Fibroblast of lung (primary cell): ENCODE measurements around the gene ANO2. TPM values are rescaled to one million over a fixed set of nuclear protein-coding genes. Genes with fewer than 3 reads are reported as not detected.

Experiments used
- DNase-seq, 2 donors: peaks; one replicate each; pipeline versions ENCODE4 v3.0.0 to v3.0.0-alpha.2; 2010; ENCODE audit warnings: low read depth in 2 of 2
- H2AFZ ChIP-seq: 2 replicates; pipeline ENCODE4 v1.5.1; 2012; ENCODE audit warnings: low read length, control low read depth, inconsistent platforms
- H3K27ac ChIP-seq: 2 replicates; pipeline ENCODE4 v1.5.1; 2011; ENCODE audit warnings: low read length, control low read depth; ENCODE audit not compliant: insufficient read depth
- H3K27me3 ChIP-seq: 2 replicates; pipeline ENCODE4 v1.5.1; 2011; ENCODE audit warnings: mild to moderate bottlenecking, low read length; ENCODE audit not compliant: control insufficient read depth, insufficient read depth
- H3K36me3 ChIP-seq: 2 replicates; pipeline ENCODE4 v1.5.1; 2011; ENCODE audit warnings: low read length; ENCODE audit not compliant: control insufficient read depth, insufficient read depth
- H3K4me1 ChIP-seq: 2 replicates; pipeline ENCODE4 v1.5.1; 2011; ENCODE audit warnings: low read length; ENCODE audit not compliant: control insufficient read depth, insufficient read depth; ENCODE audit errors: extremely low read depth
- H3K4me2 ChIP-seq: 2 replicates; pipeline ENCODE4 v1.5.1; 2011; ENCODE audit warnings: low read length, control low read depth; ENCODE audit not compliant: insufficient read depth; ENCODE audit errors: extremely low read depth
- H3K4me3 ChIP-seq, 4 experiments: fragments of 200-600 bp in 1 of 4; sonication (generic) in 1 of 4; replicated peaks in 1 of 4; 2 replicates each; pipeline ENCODE4 v1.5.1; 2011 to 2016; ENCODE audit warnings: low read length in 4 of 4, low read depth in 3 of 4, mild to moderate bottlenecking in 3 of 4, control low read depth in 2 of 4, inconsistent platforms in 1 of 4, mixed read lengths in 1 of 4; ENCODE audit not compliant: insufficient read depth in 1 of 4; ENCODE audit errors: control extremely low read depth in 1 of 4
- H3K79me2 ChIP-seq: 2 replicates; pipeline ENCODE4 v1.5.1; 2012; ENCODE audit warnings: mild to moderate bottlenecking, low read length, inconsistent platforms; ENCODE audit not compliant: control insufficient read depth, insufficient read depth
- H3K9ac ChIP-seq: 2 replicates; pipeline ENCODE4 v1.5.1; 2011; ENCODE audit warnings: mild to moderate bottlenecking, low read length, control low read depth; ENCODE audit not compliant: insufficient read depth
- H3K9me3 ChIP-seq: 2 replicates; pipeline ENCODE4 v1.5.1; 2012; ENCODE audit warnings: low read depth, low read length; ENCODE audit not compliant: control insufficient read depth, insufficient read depth
- H4K20me1 ChIP-seq: 2 replicates; pipeline ENCODE4 v1.5.1; 2011; ENCODE audit warnings: low read length; ENCODE audit not compliant: control insufficient read depth, insufficient read depth; ENCODE audit errors: extremely low read depth
- CTCF ChIP-seq, 2 donors: IDR thresholded peaks in 1 of 2; conservative IDR thresholded peaks in 1 of 2; 1 replicate in 1 of 2; 2 replicates in 1 of 2; pipeline ENCODE4 v1.5.1; 2011 to 2012; ENCODE audit warnings: low read length in 2 of 2, control low read depth in 1 of 2, inconsistent platforms in 1 of 2, low read depth in 1 of 2, mild to moderate bottlenecking in 1 of 2
- EZH2 ChIP-seq: IDR thresholded peaks from 2 replicates; pipeline ENCODE4 v1.5.1; 2012; ENCODE audit warnings: low read length, control low read depth, mild to moderate bottlenecking; ENCODE audit errors: missing control alignments
- polyA plus RNA-seq, 2 donors: library from polyadenylated mRNA; depleted of rRNA in 1 of 2; stranded (reverse) in 1 of 2; unstranded in 1 of 2; fragments of >200 nt; gene quantifications; 2 replicates each; pipeline ENCODE4 v1.2.1, GENCODE V29; 2011 to 2012; ENCODE audit warnings: missing spikeins in 1 of 2
- total RNA-seq: library from RNA; depleted of rRNA; stranded (reverse); fragments of >200 nt; gene quantifications from 2 replicates; pipeline ENCODE4 v1.2.1, GENCODE V29; 2014

Gene ANO2
- total and polyA plus RNA-seq, 2 donors (not counting 1 experiment from before 2014, with no cell fraction given): 0.15 to 0.17 TPM

- no peak for TF ChIP-seq CTCF (conservative IDR thresholded peaks at IDR 0.05 in 1 of 2, IDR thresholded peaks at IDR 0.05 in 1 of 2; ENCODE audit: low read depth in 1 of 2, low read length in 2 of 2)
- no peak for TF ChIP-seq EZH2
- no peak overlapping the region for H3K4me3 ChIP-seq
- H3K9me3 ChIP-seq: no peaks in the 10 kb centered on the region
- no peak for DNase-seq
- H3K4me2 ChIP-seq: no peak overlapping the region
- H3K27me3 ChIP-seq: no peaks in the 10 kb centered on the region
- H3K4me1 ChIP-seq: no peaks in the 10 kb centered on the region
- no peak overlapping the region for H3K27ac ChIP-seq
- no peaks in the 10 kb centered on the region for H3K36me3 ChIP-seq
- H3K79me2 ChIP-seq: no peaks in the 10 kb centered on the region
- H2AFZ ChIP-seq: no peak overlapping the region
- no peak overlapping the region for H3K9ac ChIP-seq
- no peaks in the 10 kb centered on the region for H4K20me1 ChIP-seq
These were observed 60.2 kb downstream of the ANO2 start for GRCh38 chr12:5884866-5885265.

GRCh38 chr12:5884285-5884684 lies 60.8 kb downstream of the ANO2 start:
- no peaks in the 10 kb centered on the region for H3K9me3 ChIP-seq
- H3K4me2 ChIP-seq: no peak overlapping the region
- no peak overlapping the region for H3K27ac ChIP-seq
- H2AFZ ChIP-seq: no peak overlapping the region
- TF ChIP-seq EZH2: no peak
- TF ChIP-seq CTCF (conservative IDR thresholded peaks at IDR 0.05 in 1 of 2, IDR thresholded peaks at IDR 0.05 in 1 of 2; ENCODE audit: low read depth in 1 of 2, low read length in 2 of 2): no peak
- no peaks in the 10 kb centered on the region for H4K20me1 ChIP-seq
- no peak for DNase-seq
- no peaks in the 10 kb centered on the region for H3K36me3 ChIP-seq
- H3K27me3 ChIP-seq: no peaks in the 10 kb centered on the region
- H3K9ac ChIP-seq: no peak overlapping the region
- H3K79me2 ChIP-seq: no peaks in the 10 kb centered on the region
- H3K4me1 ChIP-seq: no peaks in the 10 kb centered on the region
- no peak overlapping the region for H3K4me3 ChIP-seq

- H4K20me1 ChIP-seq: no peaks in the 10 kb centered on the region
- H3K36me3 ChIP-seq: no peaks in the 10 kb centered on the region
- H3K4me2 ChIP-seq: no peak overlapping the region
- no peaks in the 10 kb centered on the region for H3K27me3 ChIP-seq
- no peak overlapping the region for H3K4me3 ChIP-seq
- H3K9ac ChIP-seq: no peak overlapping the region
- no peak for DNase-seq
- no peaks in the 10 kb centered on the region for H3K79me2 ChIP-seq
- no peaks in the 10 kb centered on the region for H3K9me3 ChIP-seq
- H3K27ac ChIP-seq: no peak overlapping the region
- no peak overlapping the region for H2AFZ ChIP-seq
- H3K4me1 ChIP-seq: no peaks in the 10 kb centered on the region
- TF ChIP-seq EZH2 (no peak), CTCF (conservative IDR thresholded peaks at IDR 0.05 in 1 of 2, IDR thresholded peaks at IDR 0.05 in 1 of 2; ENCODE audit: low read depth in 1 of 2, low read length in 2 of 2) (no peak)
These were observed 62.4 kb downstream of the ANO2 start for GRCh38 chr12:5882511-5883190.
